T1000 (cell line): ENCODE measurements around the gene EIF4H.
A peak's percentile ranks its signal among the peaks of the same experiment; 100 is the strongest.
"Not testable (repeated sequence)": the region's sequence is repeated elsewhere in the genome, so short reads cannot be mapped to it uniquely, and the experiment has no call there.

Source experiments
- DNase-seq: peaks from one replicate; lab custom pipeline; 2025; ENCODE audit warnings: mixed read lengths; lab: John Stamatoyannopoulos, UW

EIF4H gene

DNA sequence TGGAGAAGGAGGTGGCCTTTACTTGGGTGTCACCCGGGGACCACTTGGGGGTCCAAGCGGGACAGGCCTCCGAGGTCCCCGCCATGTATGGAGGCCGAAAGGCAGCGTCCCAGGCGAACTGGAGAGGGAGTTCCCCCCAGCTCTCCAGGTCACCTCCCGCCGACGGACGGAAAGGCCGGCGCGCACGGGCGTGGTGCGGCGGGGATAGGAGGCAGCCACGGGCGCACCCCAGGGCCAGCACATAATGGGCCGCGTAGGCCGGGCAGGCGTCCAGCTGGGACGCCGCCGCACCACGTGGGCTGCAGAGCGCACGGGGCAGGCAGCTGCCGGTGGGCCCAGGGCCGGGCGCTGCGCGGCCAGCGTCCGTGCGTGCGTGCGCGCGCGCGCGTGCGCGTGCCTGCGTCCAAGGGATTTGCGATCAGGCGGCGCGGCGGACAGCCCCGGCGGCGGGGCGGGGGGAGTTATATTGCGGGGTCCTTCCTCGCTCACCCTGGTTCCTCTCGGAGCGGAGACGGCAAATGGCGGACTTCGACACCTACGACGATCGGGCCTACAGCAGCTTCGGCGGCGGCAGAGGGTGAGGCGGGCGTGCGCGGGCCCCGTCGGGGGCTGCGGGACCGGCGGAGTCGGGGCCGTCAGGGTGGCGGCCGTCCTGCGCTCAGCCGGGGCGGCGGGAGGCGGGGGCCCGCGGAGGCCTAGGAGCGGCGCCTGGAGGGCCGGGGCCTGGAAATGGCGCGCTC lies at the start of gene EIF4H:
EIF4H (plus strand) TSS at position 491 of the 740 bp plus-strand sequence; CDS start at position 519, 28 bp downstream.
- peak; percentile 92 for DNase-seq

DNA sequence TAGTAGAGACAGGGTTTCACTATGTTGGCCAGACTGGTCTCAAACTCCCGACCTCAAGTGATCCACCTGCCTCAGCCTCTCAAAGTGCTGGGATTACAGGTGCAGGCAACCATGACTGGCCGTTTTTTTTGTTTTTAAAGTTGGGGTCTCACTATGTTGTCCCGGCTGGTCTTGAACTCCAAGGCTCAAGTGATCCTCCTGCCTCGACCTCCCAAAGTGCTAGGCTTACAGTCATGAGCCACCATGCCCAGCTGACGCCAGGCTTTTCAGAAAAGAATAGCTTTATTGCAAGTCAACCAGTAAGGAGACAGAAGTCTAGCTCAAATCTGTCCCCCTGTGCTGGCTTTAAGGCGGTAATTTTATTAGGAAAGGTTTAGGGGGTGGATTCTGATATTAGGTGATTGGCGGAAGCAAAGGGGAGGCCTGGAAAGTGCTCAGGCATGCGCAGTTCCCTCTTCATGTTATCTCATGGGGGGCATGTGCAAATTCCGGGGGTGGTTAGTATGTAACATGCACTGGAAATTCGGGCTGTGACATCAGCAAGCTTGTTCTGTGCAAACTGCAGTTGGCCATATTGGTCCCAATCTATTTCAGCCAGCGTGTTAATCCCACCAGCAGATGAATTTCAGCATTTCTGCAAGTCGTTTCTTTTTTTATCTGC lies 47.8 kb upstream of the EIF4H start:
- DNase-seq = no peak

DNA sequence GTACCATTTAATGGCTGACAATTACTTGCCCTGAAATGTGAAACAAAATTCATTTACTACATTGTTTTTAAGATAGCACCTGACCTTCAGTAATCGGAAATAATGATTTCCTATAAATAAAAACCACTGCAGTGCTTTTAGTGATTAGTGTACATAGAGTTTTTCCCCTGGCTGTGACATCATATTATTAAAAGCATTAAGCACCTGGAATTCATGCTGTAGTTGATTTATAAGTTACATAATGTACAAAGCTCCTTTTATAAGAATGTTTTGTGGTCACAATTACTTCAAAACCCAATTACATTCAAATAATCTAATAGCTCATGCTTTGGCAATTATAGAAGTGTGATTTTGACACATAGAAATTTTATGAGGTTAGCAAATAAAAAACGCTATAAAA lies 44.3 kb upstream of the EIF4H start:
- DNase-seq = no peak

DNA sequence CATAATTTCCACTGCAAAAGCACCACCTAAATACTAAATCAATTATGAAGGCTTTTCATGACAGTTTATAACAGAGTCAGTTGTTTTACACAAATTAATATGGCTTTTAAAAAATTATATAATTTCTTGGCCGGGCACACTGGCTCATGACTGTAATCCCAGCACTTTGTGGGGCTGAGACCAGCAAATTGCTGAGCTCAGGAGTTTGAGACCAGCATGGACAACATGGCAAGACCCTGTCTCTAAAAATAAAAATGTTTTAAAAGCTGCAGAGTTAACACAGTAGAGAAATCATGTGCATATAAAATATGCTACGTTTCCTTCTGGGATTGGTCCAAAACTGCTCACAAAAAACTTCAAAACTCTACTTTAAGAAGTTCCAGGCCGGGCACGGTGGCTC lies 43.6 kb upstream of the EIF4H start:
- DNase-seq = no peak

DNA sequence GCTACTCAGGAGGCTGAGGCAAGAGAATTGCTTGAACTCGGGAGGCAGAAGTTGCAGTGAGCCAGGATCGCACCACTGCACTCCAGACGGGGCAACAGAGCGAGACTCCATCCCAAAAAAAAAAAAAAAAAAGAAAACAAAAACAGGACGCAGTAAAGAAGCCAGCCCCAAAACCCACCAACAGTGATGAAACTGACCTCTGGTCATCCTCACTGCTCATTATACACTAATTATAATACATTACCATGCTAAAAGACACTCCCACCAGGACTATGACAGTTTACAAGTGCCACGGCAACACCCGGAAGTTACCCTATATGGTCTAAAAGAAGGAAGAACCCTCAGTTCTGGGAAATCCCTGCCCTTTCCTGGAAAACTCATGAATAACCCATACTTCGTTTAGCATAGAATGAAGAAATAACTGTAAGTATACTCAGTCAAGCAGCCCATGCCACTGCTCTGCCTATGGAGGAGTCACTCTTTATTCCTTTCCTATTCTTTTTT lies 40.0 kb upstream of the EIF4H start:
- no peak for DNase-seq

DNA sequence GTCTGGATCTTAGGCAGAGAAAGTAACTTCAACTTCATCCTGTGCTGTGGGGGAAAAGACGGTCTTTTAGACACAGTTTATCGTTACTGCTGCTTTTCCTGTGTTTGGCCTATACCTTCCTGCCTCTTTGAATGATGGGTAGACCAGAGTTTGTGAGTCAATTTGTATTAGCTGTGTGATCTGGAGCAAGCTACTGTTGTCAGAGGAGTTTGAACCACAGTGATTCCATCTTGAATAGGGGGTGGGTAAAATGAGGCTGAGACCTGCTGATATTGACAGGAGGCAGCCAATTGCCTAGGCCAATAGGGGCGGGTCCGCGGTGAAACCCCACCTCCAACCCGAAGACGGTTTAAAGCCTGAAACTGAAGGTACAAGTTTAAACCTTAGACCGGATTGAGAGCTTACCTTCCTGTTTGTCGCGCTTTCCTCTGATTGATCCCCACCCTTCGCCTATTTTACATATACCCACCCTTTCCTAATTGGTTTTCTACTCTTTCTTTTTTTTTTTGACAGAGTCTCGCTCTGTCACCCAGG lies 35.8 kb upstream of the EIF4H start:
- DNase-seq = no peak

DNA sequence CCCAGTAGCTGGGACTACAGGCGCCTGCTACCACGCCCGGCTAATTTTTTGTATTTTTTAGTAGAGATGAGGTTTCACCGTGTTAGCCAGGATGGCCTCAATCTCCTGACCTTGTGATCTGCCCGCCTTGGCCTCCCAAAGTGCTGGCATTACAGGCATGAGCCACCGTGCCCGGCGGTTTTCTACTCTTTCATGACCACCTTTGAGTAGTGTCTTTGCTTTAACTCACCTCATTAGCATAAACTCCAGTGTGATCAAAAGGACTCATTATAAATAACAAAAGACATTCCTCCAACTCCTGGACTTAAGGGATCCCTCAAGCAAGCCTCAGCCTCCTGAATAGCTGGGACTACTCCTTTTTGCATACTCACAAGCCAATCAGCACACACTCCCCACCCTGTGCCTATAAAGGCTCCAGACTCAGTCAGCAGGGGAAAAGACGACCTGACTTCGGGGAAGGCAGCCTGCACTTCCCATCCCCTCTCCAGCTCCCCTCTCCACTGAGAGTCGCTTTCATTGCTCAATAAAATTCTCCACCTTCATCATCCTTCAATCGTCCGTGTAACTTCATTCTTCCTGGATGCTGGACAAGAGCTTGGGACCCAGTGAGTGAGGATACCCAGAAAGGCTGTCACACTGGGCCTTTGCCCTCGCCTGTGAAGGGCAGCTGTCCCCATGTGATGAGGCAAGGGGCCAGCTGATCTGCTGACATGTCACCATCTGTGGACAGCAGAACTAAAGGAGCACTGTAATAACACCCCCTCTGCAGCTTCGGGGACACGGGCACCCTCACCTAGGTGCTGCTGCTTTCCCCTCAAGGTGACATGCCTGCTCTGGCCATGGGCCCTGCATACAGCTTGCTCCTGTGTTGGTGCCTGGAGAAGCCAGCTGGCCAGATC lies 35.0 kb upstream of the EIF4H start:
- no peak for DNase-seq

DNA sequence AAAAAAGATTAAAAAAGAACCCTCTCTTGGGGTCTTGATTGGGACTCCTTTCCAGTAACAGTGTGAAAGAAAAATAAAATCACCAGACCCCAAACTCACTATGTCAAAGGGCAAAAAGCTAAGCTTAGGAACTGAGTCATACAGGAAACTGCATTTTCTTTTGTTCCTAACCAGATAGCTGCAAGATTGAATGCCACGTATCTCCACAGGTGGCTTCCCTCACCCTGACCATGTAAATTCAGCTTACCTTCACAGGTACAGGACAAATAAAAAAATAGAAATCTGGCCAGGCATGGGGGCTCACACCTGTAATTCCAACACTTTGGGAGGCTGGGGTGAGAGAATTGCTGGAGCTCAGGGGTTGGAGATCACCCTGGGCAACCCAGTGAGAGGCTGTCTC lies 32.5 kb upstream of the EIF4H start:
- DNase-seq = no peak

DNA sequence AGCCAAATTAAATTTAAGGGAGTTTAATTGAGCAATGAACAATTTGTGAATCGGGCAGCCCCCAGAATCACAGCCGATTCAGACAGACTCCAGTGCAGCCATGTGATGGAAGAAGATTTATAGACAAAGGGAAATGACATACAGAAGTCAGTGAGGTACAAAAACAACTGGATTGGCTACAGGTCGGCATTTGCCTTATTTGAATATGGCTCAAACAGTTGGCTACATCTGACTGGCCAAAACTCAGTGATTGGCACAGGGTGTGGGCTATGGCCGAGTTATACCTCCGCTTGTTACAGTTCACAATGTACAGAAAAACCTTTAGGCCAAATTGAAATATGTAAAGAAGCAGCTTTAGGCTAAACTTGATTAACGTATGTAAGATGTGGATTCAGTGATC lies 30.8 kb upstream of the EIF4H start:
- no peak for DNase-seq

DNA sequence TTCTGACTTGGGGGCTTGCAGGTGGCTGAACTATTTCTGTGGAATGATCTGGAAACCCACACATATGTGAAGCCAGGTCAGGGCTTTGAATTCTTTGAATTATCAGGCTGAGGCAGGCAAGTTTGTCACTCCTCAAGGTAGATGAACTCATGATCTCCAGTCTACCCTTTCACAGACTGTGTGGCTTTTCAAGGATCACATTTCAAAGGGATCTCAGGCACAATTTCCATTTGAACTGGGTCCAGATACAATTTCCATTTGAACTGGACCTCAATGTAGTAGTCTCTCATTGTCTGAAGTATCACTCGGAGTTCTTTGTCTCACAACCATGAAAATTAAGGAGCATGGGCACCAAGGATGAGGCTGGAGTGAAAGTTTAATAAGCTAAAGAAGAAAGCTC lies 25.7 kb upstream of the EIF4H start:
- DNase-seq = no peak

DNA sequence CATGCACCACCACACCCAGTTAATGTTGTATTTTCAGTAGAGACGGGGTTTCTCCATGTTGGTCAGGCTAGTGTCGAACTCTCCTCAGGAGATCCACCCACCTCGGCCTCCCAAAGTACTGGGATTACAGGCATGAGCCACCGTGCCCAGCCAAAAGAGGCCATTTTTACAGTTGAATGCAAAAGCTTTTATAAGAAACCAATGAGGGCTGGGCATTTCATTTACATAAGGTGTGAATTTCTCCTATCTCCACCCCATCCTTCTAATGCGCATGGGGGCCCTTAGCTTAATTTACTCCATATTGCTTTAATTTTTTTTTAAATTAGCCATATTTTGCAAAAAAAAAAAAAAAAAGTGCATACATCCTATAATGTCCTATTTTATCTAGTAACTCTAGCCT lies 25.1 kb upstream of the EIF4H start:
- no peak for DNase-seq

DNA sequence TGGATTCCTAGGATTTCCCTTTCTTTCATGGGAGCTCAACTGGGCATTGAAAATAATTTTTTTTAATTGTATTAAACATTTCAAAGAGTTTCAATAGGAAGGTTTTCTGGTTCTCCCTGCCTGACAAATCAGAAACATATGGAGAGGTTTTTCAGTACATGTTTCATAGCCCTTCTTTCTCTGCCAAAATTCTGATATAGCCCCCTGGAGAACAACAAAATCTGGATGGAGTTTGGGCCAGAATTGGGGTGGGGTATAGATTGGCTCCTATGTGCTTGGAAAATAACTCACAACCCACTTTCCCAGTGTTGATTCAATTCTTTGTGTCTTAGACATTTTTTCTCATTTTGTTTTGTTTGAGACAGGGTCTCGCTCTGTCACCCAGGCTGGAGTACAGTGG lies 24.6 kb upstream of the EIF4H start:
- no peak for DNase-seq

DNA sequence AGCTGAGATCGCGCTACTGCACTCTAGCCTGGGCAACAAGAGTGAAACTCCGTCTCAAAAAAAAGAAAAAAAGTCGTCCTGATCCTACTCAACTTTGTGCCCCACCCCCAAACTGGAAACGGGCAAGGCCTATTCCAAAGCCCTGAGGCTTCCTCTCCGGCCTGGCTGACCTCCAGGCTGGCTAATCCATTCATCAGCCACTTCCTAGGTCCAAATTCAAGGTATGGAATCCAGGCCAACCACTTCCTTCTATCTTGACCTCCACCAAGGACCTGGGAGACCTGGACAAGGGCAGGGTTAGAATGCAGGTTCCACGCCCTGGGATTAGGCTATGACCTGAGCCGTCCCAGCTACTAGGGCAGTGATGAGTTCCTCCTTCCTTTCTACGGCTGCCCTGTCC lies 20.4 kb upstream of the EIF4H start:
- DNase-seq = no peak

DNA sequence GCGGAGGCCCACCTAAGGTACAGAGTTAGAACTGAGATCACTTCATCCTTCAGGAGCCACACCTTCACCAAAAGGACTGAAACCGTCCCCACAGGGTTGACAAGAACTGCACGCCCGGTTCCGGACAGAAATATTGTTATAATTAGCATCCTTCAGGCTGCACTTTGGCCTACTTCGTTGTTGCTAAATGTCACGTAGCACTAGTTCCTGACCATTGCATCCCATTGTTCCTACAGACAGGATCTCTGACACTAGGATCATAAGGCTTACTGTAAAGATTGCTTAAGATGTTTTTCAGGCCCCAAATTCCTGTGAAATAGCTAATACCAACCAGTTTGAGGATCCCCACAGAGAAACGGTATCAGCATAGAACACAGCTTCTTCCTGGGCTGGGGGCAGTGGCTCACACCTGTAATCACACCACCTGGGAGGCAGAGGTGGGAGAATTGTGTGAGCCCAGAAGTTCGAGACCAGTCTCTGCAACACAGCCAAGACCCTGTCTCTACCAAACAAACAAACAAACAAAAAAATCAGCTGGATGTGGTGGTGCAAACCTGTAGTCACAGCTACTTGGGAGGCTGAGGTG lies 18.3 kb upstream of the EIF4H start:
- DNase-seq = no peak

DNA sequence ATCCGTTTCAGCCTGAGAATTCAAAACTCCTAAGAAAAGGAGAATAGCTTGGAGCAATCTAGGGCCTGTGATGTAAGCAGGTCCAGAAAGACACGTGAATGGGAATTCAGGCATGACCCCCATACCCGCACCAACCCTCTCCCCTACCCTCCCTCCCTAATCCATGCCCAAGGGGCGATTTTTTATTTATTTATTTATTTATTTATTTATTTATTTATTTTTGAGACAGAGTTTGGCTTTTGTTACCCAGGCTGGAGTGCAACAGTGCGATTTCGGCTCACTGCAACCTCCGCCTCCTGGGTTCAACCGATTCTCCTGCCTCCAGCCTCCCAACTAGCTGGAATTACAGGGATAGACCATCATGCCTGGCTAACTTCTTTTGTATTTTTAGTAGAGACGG lies 16.6 kb upstream of the EIF4H start:
- DNase-seq = no peak

DNA sequence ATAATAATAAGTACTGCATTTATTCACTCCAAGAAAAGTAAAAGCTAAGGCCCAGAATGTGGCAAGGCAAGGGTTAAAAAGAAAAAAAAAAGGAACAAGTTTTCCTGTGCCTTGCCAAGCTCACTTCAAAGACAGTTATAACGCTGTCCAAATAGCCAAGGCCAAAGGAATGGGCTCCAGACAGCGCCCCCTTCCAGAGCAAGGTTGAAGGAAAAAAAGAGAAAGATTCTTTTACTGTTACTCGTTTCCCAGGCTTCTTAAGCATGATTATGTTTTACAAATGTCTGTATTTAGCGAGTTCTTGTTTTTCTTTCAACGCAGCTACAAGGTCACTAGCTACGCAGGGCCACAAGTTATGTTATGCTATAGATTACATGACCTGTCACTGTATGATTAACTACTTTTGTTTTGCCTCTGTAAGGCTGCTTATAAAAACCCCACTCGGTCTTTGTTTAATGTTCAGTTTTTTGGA lies 9.1 kb upstream of the EIF4H start:
- no peak for DNase-seq

DNA sequence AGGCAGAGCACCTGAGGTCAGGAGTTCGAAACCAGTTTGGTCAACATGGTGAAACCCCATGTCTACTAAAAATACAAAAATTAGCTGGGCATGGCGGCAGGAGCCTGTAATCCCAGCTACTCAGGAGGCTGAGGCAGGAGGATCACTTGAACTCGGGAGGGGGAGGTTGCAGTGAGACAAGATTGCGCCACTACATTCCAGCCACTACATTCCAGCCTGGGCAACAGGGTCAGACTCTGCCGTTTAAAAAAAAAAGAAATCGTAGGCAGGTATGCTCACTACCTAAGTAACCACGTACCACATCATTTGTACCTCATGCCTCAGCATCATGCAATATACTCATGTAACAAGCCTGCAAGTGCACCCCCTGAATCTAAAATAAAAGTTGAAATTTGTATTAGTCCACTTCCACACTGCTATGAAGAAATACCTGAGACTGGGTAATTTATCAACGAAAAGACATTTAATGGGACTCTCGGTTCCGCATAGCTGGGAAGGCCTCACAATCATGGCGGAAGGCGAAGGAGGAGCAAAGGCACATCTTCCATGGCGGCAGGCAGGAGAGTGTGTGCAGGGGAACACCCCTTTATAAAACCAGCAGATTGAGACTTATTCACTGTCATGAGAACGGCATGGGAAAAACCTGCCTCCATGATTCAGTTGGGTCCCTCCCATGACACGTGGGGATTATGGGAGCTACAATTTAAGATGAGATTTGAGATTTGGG lies 8.1 kb upstream of the EIF4H start:
- no peak for DNase-seq

DNA sequence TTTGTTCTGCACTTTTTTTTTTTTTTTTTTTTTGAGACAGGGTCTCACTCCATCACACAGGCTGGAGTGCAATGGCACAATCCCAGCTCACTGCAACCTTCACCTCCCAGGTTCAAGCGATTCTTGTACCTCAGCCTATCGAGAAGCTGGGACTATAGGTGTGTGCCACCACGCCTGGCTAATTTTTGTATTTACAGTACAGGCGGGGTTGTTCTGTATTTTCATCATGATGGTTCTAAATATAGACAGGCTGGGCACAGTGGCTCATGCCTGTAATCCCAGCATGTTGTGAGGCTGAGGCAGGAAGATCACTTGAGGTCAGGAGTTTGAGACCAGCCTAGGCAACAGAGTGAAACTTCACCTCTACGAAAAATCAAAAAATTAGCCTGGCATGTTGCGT lies 6.8 kb upstream of the EIF4H start:
- DNase-seq = not testable (repeated sequence)

DNA sequence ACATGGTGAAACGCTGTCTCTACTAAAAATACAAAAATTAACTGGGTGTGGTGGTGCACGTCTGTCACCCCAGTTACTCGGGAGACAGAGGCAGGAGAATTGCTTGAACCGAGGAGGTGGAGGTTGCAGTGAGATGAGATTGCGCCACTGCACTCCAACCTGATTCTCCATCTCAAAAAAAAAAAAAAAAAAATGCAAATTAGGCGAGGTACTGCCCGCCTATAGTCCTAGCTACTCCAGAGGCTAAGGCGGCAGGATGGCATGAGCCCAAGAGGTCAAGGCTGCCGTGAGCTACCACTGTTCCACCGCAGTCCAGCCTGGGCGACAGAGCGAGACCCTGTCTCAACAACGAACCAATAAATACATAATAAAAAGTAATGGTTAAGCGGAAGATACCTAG lies 1.1 kb upstream of the EIF4H start:
- no peak for DNase-seq

DNA sequence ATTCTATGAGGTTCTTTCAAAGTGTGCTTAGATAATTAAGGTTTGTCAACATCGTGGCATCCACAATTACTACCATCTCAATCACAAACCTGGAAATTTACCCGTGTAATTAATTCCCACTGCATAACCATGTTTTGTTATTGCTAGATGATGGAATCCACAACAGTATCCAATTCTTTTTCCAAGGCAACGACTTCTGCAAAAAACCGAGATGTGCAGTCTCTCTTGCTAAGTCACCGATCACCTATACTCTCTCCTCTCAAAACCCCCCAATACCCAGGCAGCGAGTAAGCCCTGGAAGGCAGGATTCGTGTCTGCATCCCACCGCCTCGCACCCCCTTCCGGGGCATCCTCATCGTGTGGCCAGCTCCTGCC lies 678 bp upstream of the EIF4H start:
- DNase-seq = no peak

DNA sequence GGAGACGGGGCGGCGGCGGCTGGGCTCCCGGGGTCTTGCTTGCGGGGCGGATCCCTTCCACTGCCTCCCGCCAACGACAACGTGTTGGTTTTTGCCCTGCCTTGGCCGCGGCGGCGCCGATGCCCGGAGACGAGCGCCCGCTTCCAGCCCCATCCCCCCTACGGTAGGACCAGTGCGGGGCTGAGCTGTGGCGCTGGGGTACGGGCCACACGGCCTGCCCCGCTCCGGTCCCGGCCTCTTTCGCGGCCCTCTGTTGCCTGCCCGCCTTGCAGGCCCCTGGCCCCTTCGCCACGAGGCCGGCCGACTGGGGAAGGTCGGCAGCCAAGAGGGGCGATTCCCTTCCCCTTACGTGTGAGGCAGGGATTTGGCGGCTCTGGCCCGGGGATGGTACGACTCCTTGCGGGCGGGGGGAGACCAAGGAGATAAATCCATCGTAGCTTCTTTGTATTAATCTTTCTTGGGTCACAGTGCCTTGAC lies 488 bp downstream of the EIF4H start:
- no peak for DNase-seq
